ENCODE data around the gene TCEANC.

The TCEANC gene

GRCh38 chrX:13695601-13696115 lies 42.7 kb downstream of the TCEANC start:
- peak overlapping the region; percentile 15; the same call in 1 of the 2 replicates for H3K4me3 ChIP-seq (ENCODE audit: low read depth, low read length)
- peak; percentile 51 for DNase-seq (ENCODE audit: low read depth)
- no peak for TF ChIP-seq CTCF (IDR thresholded peaks at IDR 0.05; ENCODE audit: control insufficient read depth, extremely low read depth, insufficient read depth)

- no peak for DNase-seq (ENCODE audit: low read depth)
- TF ChIP-seq CTCF (IDR thresholded peaks at IDR 0.05; ENCODE audit: control insufficient read depth, extremely low read depth, insufficient read depth), result no peak
- H3K4me3 ChIP-seq (ENCODE audit: low read depth, low read length), result no peak overlapping the region
Measured at GRCh38 chrX:13697455-13697854, 44.5 kb downstream of the TCEANC start.

- H3K4me3 ChIP-seq (ENCODE audit: low read depth, low read length), result no peak overlapping the region
- no peak for DNase-seq (ENCODE audit: low read depth)
- TF ChIP-seq CTCF (IDR thresholded peaks at IDR 0.05; ENCODE audit: control insufficient read depth, extremely low read depth, insufficient read depth), result no peak
Measured at GRCh38 chrX:13697976-13698375, 45.0 kb downstream of the TCEANC start.

- DNase-seq (ENCODE audit: low read depth), result no peak
- TF ChIP-seq CTCF (IDR thresholded peaks at IDR 0.05; ENCODE audit: control insufficient read depth, extremely low read depth, insufficient read depth), result no peak
- no peak overlapping the region for H3K4me3 ChIP-seq (ENCODE audit: low read depth, low read length)
Measured at GRCh38 chrX:13698432-13698831, 45.5 kb downstream of the TCEANC start.

GRCh38 chrX:13699183-13699826 lies 46.4 kb downstream of the TCEANC start:
- no peak for TF ChIP-seq CTCF (IDR thresholded peaks at IDR 0.05; ENCODE audit: control insufficient read depth, extremely low read depth, insufficient read depth)
- H3K4me3 ChIP-seq (ENCODE audit: low read depth, low read length), result no peak overlapping the region
- DNase-seq (ENCODE audit: low read depth), result no peak

- H3K4me3 ChIP-seq (ENCODE audit: low read depth, low read length), result no peak overlapping the region
- no peak for TF ChIP-seq CTCF (IDR thresholded peaks at IDR 0.05; ENCODE audit: control insufficient read depth, extremely low read depth, insufficient read depth)
- DNase-seq (ENCODE audit: low read depth), result no peak
Measured at GRCh38 chrX:13700380-13700779, 47.4 kb downstream of the TCEANC start.

Measured in LNCaP clone FGC (cell line).